RWPE2 (cell line): ENCODE data around the gene GPR148.
"Not testable (repeated sequence)": the region's sequence is repeated elsewhere in the genome, so short reads cannot be mapped to it uniquely, and the experiment has no call there.

Experiments
- ATAC-seq: fragments of 200-7000 bp; cut with Tn5 transposase; 3 replicates; pipeline ENCODE4 v1.9.1; 2021; ENCODE audit warnings: low read depth
- DNase-seq: peaks from one replicate; pipeline ENCODE4 v3.0.0-alpha.2; 2020; ENCODE audit warnings: low spot score
- H3K27ac ChIP-seq: fragments of 450-650 bp; 2 replicates; pipeline ENCODE4 v1.5.1; 2017; ENCODE audit warnings: mild to moderate bottlenecking; ENCODE audit not compliant: poor library complexity, severe bottlenecking
- H3K27me3 ChIP-seq: fragments of 250-450 bp; sonication (Bioruptor Pico); 2 replicates; pipeline ENCODE4 v1.5.1; 2021; ENCODE audit warnings: mild to moderate bottlenecking, moderate library complexity; ENCODE audit not compliant: insufficient read depth, poor library complexity, severe bottlenecking
- H3K36me3 ChIP-seq: fragments of 250-450 bp; sonication (Bioruptor Pico); 2 replicates; pipeline ENCODE4 v1.5.1; 2020; ENCODE audit warnings: low read depth, mild to moderate bottlenecking, moderate library complexity
- H3K4me1 ChIP-seq: fragments of 250-450 bp; sonication (Bioruptor Pico); 2 replicates; pipeline ENCODE4 v1.5.1; 2021; ENCODE audit warnings: mild to moderate bottlenecking, moderate library complexity; ENCODE audit not compliant: insufficient read depth, poor library complexity, severe bottlenecking
- H3K4me3 ChIP-seq: fragments of 250-450 bp; sonication (Bioruptor Pico); 2 replicates; pipeline ENCODE4 v1.5.1; 2021; ENCODE audit warnings: mild to moderate bottlenecking, moderate library complexity; ENCODE audit not compliant: severe bottlenecking
- H3K9me3 ChIP-seq: fragments of 250-450 bp; sonication (Bioruptor Pico); 2 replicates; pipeline ENCODE4 v1.5.1; 2021; ENCODE audit warnings: mild to moderate bottlenecking, moderate library complexity; ENCODE audit not compliant: severe bottlenecking
- TF ChIP-seq, protein P1 (sequence below): fragments of 450-650 bp; IDR thresholded peaks from one replicate; pipeline ENCODE4 v1.5.1; 2017; ENCODE audit warnings: mild to moderate bottlenecking, moderate library complexity; ENCODE audit not compliant: poor library complexity, severe bottlenecking

The GPR148 gene, protein sequence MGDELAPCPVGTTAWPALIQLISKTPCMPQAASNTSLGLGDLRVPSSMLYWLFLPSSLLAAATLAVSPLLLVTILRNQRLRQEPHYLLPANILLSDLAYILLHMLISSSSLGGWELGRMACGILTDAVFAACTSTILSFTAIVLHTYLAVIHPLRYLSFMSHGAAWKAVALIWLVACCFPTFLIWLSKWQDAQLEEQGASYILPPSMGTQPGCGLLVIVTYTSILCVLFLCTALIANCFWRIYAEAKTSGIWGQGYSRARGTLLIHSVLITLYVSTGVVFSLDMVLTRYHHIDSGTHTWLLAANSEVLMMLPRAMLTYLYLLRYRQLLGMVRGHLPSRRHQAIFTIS

DNA sequence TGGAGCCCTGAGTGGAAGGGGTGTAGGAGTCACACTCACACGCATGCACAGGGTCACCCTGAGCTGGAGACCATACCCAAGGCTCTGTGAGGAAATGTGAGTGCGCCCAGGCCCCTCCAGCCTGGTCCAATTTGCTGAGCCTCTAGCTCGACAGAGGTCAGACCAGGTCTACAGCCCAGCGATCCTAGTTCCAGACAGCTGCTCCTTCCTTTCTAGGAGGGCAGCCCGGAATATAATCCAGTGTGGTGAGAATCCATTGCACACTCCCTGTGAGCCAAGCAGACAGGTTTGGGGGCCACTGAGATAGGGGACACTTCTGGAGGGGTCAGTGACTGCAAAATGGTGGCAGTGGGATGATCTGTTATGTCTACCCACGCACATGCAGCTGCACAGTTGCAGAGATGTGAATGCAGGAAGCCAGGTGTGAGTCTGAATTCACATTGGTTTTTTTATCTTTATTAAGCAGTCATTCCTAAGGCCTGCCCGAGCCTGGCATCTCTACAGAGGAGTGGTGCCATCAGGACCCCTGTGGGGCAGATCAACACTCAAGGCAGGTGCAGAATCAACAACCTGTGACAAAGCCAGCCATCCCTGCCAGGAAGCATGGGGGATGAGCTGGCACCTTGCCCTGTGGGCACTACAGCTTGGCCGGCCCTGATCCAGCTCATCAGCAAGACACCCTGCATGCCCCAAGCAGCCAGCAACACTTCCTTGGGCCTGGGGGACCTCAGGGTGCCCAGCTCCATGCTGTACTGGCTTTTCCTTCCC lies at the start of gene GPR148:
Gene GPR148 (plus strand): TSS at position 522 of the 768 bp plus-strand sequence. CDS start 82 bp downstream, at position 604.
- Histone ChIP-seq H3K4me1 (peaks cover 10% of the 10 kb centered on the region), H3K4me3 (no peak within 1 kb of the TSS), H3K27ac (no peak within 1 kb of the TSS), H3K9me3 (no peaks in the 10 kb centered on the region), H3K27me3 (no peaks in the 10 kb centered on the region), H3K36me3 (no peaks in the 10 kb centered on the region)
- ATAC-seq (no peak), DNase-seq (no peak)
- TF ChIP-seq, protein P1, sequence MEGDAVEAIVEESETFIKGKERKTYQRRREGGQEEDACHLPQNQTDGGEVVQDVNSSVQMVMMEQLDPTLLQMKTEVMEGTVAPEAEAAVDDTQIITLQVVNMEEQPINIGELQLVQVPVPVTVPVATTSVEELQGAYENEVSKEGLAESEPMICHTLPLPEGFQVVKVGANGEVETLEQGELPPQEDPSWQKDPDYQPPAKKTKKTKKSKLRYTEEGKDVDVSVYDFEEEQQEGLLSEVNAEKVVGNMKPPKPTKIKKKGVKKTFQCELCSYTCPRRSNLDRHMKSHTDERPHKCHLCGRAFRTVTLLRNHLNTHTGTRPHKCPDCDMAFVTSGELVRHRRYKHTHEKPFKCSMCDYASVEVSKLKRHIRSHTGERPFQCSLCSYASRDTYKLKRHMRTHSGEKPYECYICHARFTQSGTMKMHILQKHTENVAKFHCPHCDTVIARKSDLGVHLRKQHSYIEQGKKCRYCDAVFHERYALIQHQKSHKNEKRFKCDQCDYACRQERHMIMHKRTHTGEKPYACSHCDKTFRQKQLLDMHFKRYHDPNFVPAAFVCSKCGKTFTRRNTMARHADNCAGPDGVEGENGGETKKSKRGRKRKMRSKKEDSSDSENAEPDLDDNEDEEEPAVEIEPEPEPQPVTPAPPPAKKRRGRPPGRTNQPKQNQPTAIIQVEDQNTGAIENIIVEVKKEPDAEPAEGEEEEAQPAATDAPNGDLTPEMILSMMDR: no peak

DNA sequence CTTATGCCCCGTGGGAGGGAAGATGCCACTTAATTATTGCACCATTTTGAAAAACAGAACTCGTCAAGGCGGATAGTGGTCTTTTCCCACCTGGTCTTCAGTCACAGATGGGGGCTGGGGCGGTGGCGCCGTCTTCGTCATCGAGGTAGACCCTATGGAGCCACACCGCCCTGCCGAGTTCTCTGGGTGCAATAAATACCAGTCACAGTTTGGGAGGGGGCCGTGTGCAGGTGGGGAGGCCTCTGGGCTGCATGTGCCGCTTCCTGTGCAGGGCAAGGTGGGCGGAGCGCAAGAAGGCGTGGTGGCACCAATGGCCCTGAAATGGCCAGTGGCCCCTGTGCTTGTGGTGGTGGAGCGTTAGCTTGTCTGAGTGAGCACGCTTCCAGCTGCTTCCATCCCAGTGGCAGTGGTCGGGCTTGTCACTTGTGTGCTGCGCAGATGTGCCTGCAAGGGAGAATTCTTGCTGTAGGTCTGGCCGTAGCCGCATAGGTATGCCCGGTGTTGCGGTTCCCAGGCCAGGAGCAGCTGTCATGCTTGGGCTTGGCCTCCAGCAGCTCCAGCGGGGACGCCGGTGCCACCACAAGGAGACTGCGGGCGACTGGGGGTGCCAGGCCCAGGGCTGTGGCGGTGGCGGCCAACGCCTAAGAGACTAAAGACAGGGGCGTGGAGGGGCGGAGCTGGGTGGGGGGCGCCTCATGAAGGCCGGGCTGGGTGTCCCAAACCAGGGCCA lies 36.7 kb upstream of the GPR148 start:
- not testable (repeated sequence) for H3K4me3 ChIP-seq, DNase-seq, H3K27ac ChIP-seq, H3K36me3 ChIP-seq, H3K9me3 ChIP-seq, H3K4me1 ChIP-seq, H3K27me3 ChIP-seq
- peak; percentile 10; the same call in 1 of the 3 replicates for ATAC-seq

DNA sequence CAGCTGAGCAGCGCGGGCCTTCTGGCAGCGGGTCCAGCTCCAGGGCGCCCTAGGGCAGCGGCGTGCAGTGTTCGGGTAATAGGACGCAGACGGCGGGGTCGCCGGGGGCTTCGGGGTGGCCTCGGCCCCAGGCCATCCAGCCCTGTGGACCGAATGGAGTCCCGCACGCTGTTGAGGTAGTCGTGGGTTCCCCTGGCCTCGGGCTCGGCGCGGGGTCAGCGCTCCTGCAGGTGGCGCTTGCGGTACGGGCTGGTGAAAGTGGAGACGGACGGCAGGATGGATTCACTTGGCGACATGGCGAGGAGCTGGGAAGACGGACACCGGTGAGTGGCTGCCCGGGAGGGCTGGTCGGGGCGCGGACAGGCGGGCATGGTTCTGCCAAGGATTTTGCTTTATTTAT lies 35.4 kb upstream of the GPR148 start:
- not testable (repeated sequence) for H3K4me1 ChIP-seq, DNase-seq, H3K27me3 ChIP-seq, H3K9me3 ChIP-seq, H3K27ac ChIP-seq, H3K4me3 ChIP-seq, H3K36me3 ChIP-seq
- ATAC-seq: peak; percentile 68
- TF ChIP-seq, protein P1: peak; percentile 45

DNA sequence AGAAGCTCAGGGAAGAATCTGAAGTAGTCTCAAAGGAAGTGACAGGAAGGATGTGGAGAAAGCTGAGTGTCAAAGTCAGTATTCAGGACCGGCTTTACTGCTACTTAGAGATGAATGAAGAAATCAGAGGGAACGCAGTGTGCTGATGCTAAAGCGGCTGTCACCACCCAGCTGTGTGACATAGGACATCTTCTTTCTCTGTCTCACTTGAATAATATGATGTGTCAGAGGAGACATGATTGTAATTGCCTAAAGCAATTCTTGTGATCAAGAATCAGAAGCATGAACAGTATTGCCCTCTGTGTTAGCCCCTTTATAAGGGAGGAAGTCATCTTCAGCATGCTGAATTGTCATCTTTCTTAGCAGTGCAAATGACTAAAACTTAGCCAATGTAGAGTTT lies 25.6 kb upstream of the GPR148 start:
- not testable (repeated sequence) for H3K27ac ChIP-seq, H3K36me3 ChIP-seq, H3K4me1 ChIP-seq, ATAC-seq, H3K9me3 ChIP-seq, H3K4me3 ChIP-seq, H3K27me3 ChIP-seq, DNase-seq

DNA sequence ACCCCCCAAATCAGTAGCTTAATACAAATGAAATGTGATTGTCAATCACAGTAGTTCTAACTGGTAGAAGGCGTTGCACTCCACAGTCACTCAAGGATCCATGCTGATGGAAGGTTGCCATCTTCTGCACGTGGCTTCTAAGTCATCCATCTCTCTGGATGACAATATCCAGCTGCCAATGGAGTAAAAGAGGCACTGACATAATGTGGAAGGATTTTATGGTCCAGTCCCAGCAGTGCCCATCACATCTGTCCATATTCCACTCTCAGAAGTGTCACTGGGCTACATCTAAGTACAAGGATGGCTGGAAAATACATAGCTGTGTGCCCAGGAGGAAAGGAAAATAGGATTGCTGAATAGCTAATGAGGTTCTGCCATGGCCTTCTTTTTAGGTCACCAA lies 14.1 kb upstream of the GPR148 start:
- H3K27me3 ChIP-seq, H3K27ac ChIP-seq, DNase-seq, H3K9me3 ChIP-seq, H3K4me1 ChIP-seq, H3K4me3 ChIP-seq, H3K36me3 ChIP-seq, ATAC-seq: not testable (repeated sequence)

DNA sequence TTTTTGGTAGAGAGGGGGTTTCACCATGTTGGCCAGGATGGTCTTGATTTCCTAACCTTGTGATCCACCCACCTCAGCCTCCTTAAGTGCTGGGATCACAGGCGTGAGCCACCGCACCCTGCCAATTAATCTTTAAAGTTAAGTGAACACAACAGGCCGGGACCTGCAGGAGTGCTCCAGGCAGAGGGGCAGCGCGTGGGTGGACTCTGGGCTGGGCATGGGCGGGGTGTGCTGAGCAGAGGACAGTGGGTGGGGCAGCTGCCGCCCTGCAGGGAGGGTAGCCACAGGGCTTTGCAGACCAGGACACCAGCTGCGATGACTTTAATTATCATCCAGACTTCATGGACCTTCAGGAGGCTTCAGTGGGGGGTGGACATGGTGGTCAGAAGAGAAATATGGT lies 8.8 kb upstream of the GPR148 start:
- Histone ChIP-seq H3K36me3 (no peaks in the 10 kb centered on the region), H3K27ac (no peak overlapping the region), H3K9me3 (no peaks in the 10 kb centered on the region), H3K4me1 (no peaks in the 10 kb centered on the region), H3K4me3 (no peak overlapping the region), H3K27me3 (no peaks in the 10 kb centered on the region)
- DNase-seq: no peak
- TF ChIP-seq, protein P1: no peak
- ATAC-seq: peak; percentile 79; the same call in 2 of the 3 replicates
